HG03342 (cell line): ENCODE results near the gene TIMM23.
"Not testable (repeated sequence)": the region's sequence is repeated elsewhere in the genome, so short reads cannot be mapped to it uniquely, and the experiment has no call there.

Experiments used
- ATAC-seq: cut with Tn5 transposase; IDR thresholded peaks from one replicate; pipeline ENCODE4 v1.9.1; 2021; ENCODE audit warnings: mild to moderate bottlenecking, moderate library complexity; ENCODE audit not compliant: unreplicated experiment

TIMM23 gene

GRCh38 chr10:46020344-46020657, 48.0 kb downstream of the TIMM23 start:
- no peak for ATAC-seq

DNA sequence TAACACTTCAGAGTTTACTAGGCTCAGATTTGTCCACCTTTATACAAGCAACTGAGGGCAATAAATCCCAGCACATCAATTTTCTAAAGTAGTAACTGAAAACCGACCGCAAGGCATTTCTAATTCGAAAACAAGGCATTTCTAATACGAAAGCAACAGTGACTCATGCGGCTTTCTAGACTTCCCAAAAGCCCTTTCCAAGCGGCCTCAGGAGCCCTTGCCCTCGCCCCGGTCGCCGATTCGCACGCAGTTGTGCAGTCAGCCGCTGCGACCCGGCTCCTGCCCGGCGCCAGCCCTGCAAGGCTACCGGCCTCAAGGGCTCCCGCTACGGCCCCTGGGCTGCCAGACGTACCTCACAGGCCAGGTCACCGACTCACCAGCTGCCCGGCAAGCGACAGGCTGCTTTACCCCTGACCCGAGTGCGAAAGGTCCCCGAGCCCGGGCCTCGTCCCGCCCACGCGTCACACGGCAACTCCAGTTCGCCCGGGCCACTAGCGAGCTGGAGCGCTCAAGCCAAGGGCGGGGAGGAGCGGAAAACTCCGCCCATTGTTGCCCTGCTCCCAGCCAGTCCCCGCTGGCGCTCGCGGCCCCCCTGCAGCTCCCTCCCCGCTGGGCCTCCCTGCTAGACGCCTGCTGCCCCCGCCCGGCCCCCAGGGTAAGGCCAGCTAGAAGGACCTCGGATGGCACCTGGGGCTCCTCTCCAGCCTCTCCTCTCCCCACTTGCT, 50.9 kb downstream of the TIMM23 start:
- ATAC-seq = peak; percentile 95

GRCh38 chr10:46024948-46025347, 52.7 kb downstream of the TIMM23 start:
- ATAC-seq = no peak

- ATAC-seq = no peak
Measured at GRCh38 chr10:46025406-46025805, 53.1 kb downstream of the TIMM23 start.

- ATAC-seq = no peak
Measured at GRCh38 chr10:46026106-46026505, 53.8 kb downstream of the TIMM23 start.

GRCh38 chr10:46028584-46029460, 56.5 kb downstream of the TIMM23 start:
- peak; percentile 43 for ATAC-seq

- ATAC-seq = no peak
Measured at GRCh38 chr10:46029461-46030030, 57.3 kb downstream of the TIMM23 start.

GRCh38 chr10:46030091-46030937, 58.0 kb downstream of the TIMM23 start, which contains the start of gene NCOA4:
Gene NCOA4, minus strand, starts transcription at chr10:46030623. Its CDS starts 13,943 bp downstream, at chr10:46016680.
- ATAC-seq = peak; percentile 96

DNA sequence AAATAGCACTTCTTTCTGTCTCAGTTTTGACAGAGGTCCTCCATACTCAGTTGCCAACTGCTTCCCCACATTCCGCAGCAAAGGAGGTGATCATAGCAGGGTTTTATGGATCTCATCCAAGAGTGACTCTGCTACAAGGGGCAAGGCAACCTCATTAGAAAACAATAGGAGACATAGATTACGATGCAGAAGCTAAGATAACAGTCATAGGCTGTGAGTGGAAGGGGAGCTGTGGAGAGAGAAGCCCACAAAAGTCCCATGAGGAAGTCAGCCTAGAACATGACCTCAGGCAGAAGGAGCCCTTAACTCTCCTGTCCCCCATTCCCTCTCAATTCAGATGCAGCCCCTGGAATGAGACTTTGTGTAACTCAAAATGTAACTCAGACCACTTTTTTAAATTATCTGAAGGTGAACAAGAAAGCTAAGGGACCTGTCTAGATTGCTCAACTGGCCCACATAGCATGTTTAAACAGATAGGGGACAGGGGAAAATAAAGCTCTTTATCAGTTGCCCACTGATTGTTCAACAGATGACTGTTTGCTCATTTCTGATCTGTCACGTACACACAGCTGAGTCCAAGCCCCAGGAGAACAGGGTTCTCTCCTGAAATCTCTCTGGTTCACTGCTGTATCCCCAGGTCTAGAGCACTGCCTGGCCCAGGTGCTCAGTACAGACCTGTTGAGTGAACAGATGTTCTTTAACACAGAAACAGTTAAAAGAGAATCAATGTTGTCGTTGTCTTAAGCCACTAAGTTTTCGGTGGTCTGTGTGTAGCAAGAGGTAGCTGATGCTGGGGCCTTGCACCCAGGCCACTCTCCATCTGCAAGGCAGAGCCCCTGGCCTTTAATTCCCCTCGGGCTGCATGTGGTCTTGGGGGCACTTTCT, 59.6 kb downstream of the TIMM23 start:
- ATAC-seq = no peak

DNA sequence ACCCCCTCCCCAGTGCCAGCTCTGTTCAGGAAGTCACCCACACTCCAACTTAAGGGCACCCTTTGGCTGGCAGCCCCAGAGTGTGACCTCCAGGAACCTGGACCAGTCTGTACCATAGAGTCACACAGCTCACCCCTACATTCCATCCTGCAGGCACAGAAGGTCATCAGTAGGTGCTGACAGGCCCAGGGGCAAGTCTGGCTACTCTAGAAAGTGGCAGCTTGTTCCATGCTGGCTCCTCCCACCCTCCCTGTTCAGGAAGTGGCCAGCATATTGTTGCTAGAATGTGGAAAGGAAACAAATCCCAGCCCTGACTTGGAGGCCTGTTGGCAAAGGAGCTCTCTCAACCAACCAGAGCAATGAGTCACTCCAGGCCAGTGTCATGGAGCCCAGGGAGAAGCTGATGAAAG, 61.3 kb downstream of the TIMM23 start:
- ATAC-seq = no peak

DNA sequence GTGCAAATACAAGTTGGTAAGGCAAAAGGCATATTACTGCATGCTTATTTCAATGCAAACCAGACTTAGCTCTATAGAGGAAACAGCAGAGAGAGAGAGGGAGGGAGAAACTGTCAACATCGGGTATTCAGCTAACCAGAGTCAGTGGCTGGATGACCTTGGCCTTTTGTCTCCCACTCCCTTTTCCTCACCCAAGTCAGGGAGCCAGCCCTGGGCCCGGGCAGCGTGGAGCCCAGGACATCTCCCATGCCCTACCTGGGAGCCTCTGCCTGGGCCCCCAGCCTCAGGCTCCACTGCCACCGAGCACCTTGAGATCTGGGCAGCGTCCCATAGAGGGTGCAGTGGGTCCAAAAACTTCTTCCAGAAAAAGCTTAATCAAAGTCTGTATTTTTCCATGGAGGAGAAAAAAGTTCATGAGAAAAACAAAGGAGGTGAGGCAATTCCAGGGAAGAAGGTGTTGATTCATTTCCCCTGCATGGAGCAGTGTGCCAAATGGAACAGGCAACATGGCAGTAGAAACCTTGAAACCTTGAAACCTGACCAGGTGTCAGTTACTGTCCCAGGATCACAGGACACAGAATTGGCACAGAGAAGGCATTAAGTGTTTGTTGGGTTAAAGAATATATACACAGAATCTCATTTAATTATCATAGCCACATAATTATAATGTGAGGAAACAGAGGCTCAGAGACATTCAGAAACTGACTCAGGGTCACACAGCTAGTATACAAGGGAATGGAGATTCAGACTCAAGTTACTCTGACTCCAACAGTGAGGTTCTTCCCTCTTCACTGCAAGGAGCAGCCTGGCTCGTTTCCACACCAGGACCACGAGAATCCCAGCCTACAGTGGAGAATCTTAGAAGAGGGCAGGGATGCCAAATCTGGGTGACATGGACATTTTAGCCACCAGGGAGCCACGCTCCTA, 63.9 kb downstream of the TIMM23 start:
- no peak for ATAC-seq

DNA sequence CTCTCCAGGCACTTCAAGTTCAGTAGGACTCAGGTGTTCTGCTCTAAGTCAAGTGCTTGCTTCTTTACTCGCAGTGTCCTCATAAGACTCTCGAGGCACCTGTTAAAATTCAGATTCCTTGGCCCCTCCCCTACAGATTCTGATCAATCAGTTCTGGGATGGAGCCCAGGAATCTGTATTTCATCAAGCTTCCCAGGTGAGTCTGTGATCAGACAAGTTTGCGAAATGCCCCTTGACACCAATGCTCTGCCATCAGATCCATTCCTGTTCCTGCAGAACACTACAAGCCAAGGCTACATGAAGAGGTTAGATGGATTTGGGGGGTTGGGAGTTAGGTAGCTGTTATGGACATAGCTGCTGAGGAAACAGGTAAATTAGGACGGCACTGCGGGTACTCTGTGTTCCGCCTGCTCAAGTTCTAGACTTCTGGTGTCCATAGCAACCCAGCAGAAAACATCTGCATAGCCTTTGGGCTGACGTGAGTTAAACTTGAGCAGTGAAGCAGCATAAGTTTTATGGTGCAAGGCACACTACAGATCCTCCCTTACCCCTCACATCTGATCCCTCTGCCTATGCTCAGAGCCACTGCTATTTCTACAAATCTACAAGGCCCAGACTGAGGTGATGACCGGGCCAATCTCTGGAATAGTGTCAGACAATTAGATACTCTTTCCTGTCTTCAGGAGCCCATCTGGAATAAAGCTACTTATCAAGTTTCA, 65.0 kb downstream of the TIMM23 start:
- ATAC-seq = no peak

- no peak for ATAC-seq
Measured at GRCh38 chr10:46040004-46040403, 67.7 kb downstream of the TIMM23 start.

DNA sequence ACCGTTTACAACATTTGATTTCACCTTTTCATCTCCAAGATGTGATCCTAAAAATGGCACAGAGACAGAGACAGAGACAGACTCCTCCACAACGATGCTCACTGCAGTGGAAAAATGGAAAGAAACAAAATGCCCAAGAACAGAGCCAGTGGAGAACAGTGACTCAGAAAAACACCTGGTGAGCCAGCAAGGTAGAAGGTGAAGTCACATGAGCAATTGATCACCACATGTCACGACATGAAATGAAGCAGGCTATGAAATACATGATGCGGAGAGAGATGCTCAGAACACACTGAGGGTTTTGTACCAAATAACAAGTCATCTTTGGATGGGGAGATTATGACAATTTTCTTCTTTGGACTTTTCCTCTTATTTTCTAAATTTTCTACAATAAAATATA, 70.2 kb downstream of the TIMM23 start:
- ATAC-seq = no peak

- ATAC-seq = no peak
Measured at GRCh38 chr10:46046261-46046660, 74.0 kb downstream of the TIMM23 start, which contains the start of gene MSMB. Gene MSMB, minus strand, starts transcription at chr10:46046269. Its CDS starts 32 bp downstream, at chr10:46046237.

GRCh38 chr10:46048152-46048551, 75.9 kb downstream of the TIMM23 start:
- ATAC-seq = no peak

DNA sequence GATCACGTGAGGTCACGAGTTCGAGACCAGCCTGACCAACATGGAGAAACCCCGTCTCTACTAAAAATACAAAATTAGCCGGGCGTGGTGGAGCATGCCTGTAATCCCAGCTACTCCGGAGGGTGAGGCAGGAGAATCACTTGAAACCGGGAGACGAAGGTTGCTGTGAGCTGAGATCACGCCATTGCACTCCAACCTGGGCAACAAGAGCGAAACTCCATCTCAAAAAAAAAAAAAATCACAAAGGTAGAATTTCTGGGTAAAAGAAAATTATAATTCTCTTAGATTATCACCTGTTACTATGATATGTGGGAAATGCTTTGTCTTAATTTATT, 77.2 kb downstream of the TIMM23 start:
- not testable (repeated sequence) for ATAC-seq

DNA sequence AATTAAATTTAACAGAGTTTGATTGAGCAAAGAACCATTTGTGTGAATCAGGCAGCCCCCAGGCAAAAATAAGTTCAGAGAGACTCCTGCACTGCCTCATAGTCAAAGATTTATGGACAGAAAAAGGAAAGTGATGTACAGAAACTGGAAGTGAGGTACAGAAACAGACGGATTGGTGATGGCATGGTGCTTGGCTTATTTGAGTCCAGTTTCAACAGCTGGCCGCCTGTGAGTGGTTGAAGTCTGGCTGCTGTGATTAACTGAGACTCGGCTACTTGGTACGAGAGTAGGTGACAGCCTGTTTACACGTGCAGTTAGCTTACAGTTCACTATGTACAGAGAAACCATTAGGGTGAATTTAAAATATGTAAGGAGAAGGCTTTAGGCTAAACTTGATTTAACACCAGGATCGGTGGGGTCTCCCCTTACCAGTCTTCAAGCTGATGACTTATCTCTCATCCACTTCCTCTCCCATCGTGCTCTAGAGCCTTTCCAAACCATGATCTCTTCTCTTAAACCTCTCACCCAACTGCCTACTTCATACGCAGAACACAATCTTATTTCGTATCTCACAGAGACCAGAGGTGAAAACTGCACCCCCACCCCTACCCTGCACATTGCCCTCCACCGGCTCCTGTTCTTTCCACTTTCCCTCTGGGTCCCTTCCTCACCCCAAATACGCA, 78.8 kb downstream of the TIMM23 start:
- ATAC-seq = no peak
